Measurements from ENCODE around the gene SYMPK.

DNA sequence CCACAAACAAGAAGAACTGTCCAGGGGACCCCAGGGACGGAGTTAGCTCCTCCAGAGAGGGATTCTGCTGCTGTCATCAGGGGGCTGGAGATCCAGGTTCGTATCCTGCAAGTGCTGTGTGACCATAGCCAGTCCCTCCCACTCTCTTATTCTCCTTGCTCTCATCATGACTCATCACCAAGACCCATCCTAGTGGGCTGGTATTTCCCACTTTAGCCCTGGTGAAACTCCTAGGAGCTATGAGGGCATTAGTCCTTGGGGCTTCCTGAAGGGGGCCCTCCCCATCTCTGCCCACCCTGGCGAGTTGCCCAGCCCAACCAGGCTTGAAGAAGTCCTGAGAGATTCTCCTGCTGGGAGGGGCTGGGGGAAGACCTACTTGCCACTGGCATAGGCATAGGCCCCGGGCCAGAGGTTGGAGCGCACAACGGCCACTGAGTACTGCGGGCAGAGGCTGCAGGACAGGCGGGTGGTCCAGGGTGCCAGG lies 62.8 kb downstream of the SYMPK start:
- TF ChIP-seq ZNF274 (IDR thresholded peaks at IDR 0.05; ENCODE audit: low read depth, low read length): no peak
- TF ChIP-seq YY1 (IDR thresholded peaks at IDR 0.05; ENCODE audit: insufficient read depth, insufficient read length): no peak
- TF ChIP-seq SUZ12 (IDR thresholded peaks at IDR 0.05; ENCODE audit: extremely low read depth, insufficient read depth, insufficient read length): no peak

All from NT2/D1 (cell line).